HG02678 (cell line): Measurements from ENCODE around the gene GTF2H1.

Experiments used
- ATAC-seq: cut with Tn5 transposase; IDR thresholded peaks from one replicate; pipeline ENCODE4 v1.9.1; 2021; ENCODE audit warnings: mild to moderate bottlenecking, moderate library complexity; ENCODE audit not compliant: unreplicated experiment

Gene GTF2H1

DNA sequence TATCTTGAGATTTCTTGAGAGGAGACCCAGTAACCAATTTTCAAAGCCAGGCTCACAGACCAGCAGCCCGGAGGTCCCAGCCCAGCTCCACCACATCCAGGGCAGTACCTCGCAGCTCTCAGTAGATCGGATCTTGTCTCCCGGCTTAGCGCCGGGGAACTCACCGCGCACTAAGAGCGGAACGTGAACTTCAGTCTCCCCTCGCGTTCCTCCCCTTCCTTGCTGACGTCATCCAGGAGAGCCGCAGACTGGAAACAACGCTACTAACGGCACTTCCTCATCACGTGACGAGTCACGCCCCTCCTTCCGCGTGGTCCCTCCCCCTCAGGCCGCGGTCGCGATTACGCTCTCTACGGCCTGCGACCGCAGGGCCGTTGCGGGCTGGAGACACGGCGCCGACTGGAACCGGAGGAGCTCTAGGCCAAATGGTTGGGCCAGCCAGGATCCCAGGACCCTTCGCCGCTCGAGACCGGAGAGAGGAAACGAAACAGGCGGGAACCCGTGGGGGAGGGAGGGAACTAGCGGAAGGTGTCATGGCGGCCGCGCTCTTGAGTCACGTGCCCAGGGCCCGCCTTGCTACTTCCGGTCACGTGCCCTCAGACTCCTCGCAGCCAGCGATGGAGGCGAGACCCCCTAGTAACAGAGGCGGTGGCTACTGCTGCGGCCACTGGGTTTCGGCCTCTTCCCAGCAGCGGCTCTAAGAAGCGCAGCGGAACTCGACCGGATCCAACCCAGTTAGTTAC is at the start of gene GTF2H1, which contains the start of gene HPS5:
Gene GTF2H1 (plus strand): TSS at position 599 of the 743 bp plus-strand sequence. CDS start 10,508 bp downstream, outside the sequence.
Gene HPS5 (minus strand): TSS at position 172 of the 743 bp plus-strand sequence. CDS start 4,282 bp downstream, outside the sequence.
- peak; percentile 89 for ATAC-seq

DNA sequence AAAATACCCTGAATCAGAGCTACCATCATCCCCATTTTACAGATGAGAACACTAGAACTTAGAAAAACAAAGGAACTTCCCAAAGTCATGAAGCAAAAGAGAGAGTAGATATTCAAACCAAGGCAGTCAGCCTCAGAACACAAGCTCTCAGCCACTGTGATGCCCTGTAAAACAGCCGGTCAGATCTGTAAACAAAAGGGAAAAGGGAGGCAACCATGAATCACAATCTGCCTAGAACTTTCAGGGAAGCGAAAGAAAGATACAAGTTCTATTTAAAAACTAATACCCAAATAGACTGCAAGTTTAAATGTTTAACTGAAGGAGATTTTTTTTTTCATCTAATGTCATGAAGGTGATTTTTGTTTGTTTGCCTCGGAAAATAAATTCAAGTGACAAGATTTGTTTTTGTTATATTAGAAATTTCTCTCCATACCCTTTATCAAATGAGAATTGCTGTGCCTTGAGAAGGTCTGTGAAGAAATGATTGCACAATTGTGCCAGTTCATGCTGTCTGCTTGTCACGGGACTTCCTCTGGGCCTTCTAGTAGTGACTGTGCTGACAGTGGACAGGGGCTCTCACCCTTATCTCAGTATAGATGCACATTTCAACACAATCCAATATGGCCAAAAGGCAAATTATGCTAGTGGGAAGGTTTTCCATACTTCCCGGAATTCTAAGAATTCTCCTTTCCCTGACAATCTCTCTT is 44.6 kb upstream of the GTF2H1 start:
- no peak for ATAC-seq

DNA sequence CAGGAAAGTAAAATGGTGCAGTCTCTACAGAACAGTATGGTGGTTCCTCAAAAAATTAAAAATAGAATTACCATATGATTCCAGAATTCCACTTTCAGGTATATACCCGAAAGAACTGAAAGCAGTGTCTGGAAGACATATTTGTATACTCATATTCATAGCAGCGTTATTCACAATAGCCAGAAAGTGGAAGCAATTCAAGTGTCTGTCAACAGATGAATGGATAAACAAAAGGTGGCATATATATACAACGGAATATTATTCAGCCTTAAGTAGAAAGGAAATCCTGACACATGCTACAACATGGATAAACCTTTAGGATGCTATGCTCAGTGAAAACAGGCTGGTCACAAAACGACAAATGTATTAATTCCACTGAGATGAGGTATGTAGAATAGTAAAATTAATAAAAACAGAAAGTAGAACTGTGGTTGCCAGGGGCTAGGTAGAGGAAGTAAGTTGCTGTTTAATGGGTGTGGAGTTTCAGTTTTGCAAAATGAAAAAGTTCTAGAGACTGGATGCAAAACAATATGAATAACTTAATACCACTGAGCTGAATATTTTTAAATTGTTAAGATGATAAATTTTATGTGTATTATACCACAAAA is 41.8 kb upstream of the GTF2H1 start:
- peak; percentile 95 for ATAC-seq

DNA sequence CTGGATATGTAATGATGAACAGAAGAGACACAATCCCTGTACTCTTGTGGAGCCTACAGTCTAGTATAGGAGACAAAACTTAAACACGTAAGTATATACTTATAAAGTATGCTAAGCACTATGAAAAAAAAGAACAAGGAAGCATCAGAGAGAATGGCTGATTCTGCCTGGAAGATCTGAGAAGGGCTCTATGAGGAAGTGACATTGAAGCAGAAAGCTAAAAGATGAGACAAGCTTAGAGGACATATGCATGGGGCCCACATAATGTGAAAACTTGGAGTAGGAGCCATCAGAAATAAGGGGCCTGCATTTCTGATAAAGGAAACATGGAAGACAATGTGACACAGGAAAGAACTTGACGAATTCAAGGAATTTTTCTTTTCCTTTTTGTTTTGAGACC is 39.7 kb upstream of the GTF2H1 start:
- ATAC-seq, result no peak

DNA sequence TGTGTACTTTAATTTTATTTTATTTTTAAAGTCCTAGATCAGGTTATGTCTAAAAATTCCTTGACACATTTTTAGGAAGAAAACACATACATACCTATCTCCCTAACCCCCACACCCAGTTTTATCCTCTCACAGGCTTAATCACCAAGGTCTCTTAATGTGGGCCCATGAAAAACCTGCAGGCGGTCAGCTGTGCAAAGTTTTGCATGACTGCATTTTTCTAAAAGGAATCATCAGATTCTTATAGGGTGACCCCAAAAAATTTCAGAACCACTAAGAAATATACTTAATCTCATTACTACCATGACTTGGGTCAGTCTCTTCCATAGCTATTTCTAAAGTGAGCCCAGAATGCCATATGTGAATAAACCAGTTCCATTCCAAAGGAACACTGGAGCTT is 36.5 kb upstream of the GTF2H1 start:
- no peak for ATAC-seq

DNA sequence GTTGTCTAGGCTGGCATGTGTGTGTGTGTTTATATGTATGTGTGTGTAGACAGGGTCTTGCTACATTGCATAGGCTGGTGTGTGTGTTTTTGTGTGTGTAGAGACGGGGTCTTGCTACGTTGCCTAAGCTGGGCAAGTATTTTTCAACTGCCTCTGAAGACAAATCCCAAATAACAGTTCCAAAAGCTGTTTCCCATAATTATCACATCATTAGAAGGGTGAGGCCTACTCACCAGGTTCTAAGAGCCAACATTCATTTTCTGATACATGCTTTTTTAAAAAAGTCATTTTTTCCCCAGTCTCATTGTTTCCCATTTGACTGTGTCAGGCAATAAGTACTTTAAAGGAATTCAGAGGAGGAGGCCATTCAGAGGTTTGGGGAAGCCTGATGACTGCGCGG is 33.5 kb upstream of the GTF2H1 start:
- no peak for ATAC-seq

DNA sequence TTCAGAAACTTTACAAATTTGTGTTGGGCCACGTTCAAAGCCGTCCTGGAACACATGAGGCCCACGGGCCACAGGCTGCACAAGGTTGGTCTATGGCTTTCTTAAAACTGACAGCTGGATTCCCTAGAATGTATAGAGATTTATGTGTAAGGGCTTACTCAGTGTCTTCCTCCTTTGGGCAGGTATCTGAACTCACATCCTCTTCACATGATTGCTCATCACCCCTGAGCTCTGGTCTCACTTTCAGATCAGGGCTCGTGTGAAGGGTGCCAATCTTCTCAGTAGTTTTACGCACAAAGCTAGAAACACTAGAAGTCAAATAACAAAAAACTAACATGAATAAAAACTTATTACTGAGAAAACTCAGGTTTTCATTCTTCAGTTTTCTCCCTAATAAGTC is 27.5 kb upstream of the GTF2H1 start:
- ATAC-seq, result no peak

DNA sequence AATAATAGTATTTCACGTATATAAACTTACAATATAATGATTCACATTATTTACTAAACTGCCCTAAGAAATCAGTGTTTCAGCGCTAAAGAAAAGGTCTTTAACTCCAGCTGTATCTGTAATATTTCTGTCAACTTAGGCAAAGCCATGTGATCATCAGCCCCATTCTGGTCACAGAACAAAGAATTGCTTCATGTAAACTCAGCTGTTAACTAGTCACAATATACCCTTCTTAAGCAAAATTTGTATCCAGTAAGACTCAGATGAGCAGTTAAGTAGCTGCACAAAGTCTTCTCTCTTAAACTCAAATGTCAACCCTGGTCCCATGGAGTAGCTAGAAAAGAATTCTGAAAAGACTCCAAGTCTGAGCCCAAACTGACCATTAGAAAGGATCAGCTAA is 27.1 kb upstream of the GTF2H1 start:
- ATAC-seq, result no peak

DNA sequence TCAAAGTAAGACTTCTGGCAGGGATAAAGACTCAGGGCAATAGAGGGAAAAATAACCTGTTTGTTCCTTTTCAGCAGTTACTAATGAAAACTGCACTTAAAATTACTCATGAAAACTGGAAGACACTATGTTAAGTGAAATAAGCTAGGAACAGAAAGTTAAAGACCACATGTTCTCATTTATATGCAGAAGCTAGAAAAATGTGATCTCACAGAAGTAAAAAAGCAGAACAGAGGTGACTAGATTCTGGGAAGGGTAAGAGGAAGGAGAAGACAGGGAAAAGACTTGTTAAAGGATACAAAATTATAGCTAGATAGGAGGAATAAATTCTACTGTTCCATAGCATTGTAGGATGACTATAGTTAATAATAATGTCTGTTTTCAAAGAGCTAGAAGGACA is 22.6 kb upstream of the GTF2H1 start:
- no peak for ATAC-seq

DNA sequence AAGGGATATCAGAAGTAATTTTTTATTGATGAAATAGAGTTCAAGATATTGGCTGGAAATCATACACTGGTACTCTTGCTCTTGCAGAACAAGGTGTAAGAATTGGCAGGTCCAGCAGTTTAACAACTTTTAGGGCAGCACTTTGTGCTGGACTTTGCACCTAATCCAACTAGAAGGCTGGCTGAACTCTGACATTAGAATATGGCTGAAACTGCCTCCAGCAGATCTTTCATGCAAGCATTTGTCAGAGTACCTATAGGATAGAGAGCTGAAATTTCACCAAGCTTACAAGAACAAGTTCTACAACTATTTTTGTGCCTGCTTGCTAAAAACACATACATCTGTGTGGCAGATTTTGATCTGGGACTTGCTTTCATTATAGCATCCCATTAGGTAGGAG is 17.6 kb upstream of the GTF2H1 start:
- ATAC-seq, result no peak

DNA sequence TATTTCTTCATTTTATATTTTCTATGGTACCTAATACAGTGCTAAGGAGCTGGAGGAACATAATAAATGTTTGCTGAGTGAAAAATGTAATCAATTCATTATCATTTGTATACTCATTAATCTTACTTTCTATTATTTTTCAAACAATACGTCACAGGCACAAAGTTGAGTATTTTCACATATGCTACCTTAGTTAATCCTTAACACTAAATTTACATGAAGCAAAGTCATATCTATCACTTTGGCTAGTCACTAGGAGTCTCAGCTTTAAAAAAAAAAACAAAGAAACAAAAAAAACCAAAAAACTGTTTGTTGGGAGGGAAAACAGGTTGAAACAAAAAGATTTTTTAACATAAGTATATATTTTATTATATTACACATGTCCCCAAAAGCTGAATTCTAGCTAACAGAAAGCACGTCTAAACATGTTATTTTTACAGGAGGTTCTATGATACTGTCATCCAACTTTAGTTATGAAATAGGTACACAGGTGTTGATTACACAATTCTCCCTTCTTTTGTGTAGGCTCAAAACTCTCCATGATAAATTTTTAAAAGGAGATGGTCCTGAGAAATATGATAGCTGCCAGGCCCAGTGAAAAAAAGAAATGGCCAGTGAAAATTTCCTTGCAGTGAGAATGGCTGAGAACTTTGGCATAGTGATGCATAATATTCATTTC is 14.8 kb upstream of the GTF2H1 start:
- ATAC-seq, result no peak

DNA sequence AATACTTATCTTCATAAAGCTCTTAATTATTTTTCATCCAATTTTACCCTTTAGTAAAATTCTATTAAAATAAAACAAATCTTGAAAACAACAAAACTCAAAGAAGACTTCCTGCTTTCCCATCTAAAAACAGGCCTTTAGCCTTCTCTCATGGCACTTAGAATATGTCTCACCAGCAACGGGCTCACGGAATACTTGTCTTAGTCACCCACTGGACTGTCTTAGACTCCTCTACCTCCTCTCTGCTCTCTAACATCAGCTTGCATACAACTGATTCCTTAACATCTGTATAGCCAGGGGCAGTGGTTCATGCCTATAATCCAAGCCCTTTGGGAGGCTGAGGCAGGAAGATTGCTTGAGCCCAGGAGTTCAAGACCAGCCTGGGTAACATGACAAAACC is 14.1 kb upstream of the GTF2H1 start:
- no peak for ATAC-seq

DNA sequence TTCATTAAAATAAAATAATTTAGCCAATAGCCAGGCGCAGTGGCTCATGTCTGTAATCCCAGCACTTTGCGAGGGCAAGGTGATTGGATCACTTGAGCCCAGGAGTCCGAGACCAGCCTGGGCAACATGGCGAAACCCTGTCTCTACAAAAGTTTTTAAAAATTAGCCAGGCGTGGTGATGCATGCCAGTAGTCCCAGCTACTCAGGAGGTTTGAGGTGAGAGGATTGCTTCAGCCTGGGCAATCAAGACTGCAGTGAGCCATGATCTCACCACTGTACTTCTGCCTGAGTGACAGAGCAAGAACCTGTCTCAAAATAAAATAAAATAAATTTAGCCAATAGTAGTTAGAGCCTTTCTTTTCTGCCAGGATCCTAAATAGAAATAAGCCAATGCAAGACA is 12.7 kb upstream of the GTF2H1 start:
- ATAC-seq, result no peak

DNA sequence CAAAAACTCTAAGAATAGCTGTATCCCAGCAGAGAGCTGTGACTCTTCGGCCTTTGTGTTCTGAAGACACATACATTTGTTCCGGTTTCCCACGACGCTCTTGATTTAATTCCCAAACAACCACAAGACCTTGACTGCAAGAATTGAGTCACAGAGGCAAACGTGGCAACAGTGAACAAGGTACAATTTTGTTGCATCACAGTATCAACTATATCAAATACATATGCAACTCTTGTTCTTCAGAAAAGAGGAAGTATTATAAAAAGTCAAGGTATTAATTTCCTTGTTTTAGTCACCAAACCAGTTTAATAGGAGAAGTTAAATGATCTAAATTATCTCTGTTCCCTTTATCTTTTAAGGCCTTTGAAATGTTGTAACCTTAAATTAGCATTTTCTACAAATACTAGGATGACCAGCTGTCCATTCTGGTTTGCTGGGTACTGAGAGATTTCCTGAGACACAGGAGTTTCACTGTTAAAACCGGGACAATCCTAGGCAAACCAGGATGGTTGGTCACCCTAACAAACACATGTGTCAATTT is 11.5 kb upstream of the GTF2H1 start:
- no peak for ATAC-seq

DNA sequence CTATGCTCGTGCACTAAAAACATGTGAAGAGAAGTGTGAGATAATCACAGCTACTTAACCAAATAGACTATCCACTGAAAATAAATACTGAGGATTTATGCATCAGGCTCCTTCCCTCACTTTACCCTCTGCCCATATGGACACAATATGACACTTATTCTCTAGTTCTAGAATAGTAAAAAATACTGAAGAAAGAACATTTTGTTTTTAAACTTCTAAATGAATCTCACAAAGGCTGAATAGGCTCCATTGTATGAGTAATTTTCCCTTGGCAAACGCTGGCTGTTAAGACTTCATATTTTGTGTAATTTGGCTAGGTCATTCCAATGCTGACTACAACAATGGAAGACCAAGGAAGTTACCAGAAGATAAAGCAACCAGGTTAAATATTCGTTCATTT is 10.4 kb upstream of the GTF2H1 start:
- ATAC-seq, result no peak

DNA sequence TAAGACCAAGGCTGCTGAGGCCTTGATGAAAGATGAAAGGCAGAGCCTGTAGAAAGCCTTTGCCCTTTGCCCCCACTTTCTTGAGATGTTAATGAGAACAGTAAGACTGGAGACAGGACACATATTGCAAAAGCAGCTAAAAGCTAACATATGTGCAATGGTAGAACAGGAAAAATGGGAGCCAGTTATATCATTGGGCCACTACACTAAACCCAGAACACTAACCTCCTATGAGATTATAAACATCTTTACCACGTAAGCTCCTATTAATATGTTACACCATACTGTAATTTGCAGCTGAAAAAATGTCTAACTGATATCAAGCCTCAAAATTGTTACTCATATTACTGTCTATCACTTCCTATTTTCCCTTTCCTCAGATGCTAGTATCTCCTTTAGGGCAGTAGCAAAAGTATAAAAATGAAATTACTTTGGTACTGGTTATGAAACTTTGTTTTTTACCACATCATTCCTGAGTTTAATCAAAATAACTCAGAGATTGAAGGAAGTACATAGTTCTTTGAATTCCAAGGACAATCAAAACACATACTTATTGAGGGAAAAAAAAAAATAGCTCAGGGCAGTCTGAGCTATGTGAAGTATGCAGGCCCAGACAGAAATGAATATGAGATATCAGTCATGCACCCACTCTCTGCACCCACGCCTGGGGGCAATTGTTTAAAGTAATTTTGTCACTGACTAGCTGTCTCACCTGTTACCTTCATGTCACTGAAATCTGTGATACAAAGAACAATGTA is 9.5 kb upstream of the GTF2H1 start:
- ATAC-seq, result no peak

DNA sequence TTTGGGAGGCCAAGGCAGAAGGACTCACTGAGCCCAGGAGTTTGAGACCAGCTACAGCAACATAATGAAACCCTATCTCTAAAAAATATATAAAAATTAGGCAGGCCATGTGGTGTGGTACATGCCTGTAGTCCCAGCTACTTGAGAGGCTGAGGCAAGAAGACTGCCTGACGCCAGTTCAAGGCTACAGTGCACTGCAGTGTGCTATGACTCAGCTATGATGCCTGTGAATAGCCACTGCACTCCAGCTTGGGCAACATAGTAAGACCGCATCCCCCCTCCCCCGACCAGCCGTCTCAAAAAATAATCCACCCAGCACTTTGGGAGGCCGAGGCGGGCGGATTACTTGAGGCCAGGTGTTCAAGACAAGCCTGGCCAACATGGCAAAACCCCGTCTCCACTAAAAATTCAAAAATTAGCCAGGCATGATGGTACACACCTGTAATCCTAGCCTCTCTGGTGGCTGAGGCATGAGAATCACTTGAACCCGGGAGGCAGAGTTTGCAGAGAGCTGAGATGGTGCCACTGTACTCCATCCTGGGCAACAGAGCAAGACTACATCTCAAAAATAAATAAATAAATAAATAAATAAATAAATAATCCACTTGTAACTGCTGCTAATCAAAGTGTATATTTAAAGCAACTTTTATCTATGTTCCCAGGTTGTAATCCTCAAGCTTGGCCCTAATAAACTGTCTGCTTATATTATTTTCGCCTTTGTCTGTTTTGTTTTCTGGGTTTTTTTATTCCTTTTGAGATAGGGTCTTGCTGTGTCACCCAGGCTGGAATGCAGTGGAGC is 8.2 kb upstream of the GTF2H1 start:
- no peak for ATAC-seq

DNA sequence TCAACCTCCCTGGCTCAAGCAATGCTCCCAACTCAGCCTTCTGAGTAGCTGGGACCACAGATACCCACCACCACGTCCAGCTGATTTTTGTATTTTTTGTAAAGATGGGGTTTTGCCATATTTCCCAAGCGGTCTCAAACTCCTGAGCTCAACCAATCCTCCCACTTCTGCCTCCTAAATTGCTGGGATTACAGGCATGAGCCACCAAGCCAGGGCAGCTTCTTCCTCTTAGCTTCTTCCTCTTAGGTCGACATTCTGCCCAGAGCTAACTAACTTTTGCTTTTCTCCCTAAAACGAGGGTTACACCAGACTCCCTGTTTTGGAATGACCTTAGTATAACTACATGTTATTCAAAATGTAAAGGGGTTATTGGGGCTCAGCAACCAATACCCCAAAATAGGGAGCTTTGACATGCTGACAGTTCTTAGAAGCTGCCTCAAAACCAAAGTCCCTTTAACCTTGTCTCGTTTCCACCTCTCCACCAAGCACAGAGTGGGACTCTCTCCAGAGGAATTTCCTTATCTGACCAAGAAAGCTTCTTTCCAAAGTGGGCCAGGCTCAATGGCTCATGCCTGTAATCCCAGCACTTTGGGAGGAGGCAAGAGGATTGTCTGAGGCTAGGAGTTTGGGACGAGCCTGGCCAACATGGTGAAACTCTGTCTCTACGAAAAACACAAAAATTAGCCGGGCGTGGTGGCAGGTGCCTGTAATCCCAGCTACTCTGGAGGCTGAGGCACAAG is 7.4 kb upstream of the GTF2H1 start:
- ATAC-seq, result no peak

DNA sequence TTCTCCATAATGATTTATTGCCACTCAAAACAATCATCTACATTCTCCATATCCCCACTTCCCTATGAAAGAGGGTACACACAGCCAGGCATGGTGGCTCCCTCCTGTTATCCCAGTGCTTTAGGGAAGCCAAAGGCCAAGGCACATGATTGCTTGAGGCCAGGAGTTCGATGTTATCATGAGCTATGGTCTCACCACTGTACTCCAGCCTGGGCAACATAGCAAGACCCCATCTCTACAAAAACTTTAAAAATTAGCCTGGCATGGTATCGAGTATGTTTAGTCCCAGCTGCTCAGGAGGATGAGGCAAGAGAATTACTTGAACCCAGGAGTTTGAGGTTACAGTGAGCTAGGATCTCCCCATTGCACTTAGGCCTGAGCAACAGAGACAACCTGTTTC is 6.5 kb upstream of the GTF2H1 start:
- no peak for ATAC-seq
